Muscle layer of duodenum (tissue), 2 donors: ENCODE measurements around the gene PKM.

Experiments used
- H3K27ac ChIP-seq: one replicate; pipeline ENCODE4 v1.7.0; 2013; ENCODE audit warnings: mild to moderate bottlenecking, low read length
- H3K27me3 ChIP-seq: one replicate; pipeline ENCODE4 v1.7.0; 2013; ENCODE audit warnings: low read depth, mild to moderate bottlenecking, control low read depth, low read length
- H3K36me3 ChIP-seq, 2 donors: one replicate each; pipeline ENCODE4 v1.7.0; 2013; ENCODE audit warnings: low read length in 2 of 2, control low read depth in 1 of 2, mild to moderate bottlenecking in 1 of 2; ENCODE audit not compliant: insufficient read depth in 2 of 2, control insufficient read depth in 1 of 2
- H3K4me1 ChIP-seq, 2 donors: one replicate each; pipeline ENCODE4 v1.7.0; 2013; ENCODE audit warnings: low read length in 2 of 2, mild to moderate bottlenecking in 2 of 2, control low read depth in 1 of 2, moderate library complexity in 1 of 2; ENCODE audit not compliant: insufficient read depth in 2 of 2, control insufficient read depth in 1 of 2
- H3K4me3 ChIP-seq, 2 donors: one replicate each; pipeline ENCODE4 v1.7.0; 2013; ENCODE audit warnings: low read length in 2 of 2, low read depth in 1 of 2, mild to moderate bottlenecking in 1 of 2
- H3K9me3 ChIP-seq, 2 donors: one replicate each; pipeline ENCODE4 v1.7.0; 2013; ENCODE audit warnings: low read length in 2 of 2, control low read depth in 1 of 2, mild to moderate bottlenecking in 1 of 2; ENCODE audit not compliant: control insufficient read depth in 1 of 2
- donor health status: healthy.

The PKM gene

GRCh38 chr15:72184165-72184811 is 46.7 kb downstream of the PKM start:
- Histone ChIP-seq H3K4me3 (peak overlapping the region in 1 of 2 donors; percentile 54), H3K9me3 (no peaks in the 10 kb centered on the region), H3K27me3 (peaks cover 7% of the 10 kb centered on the region), H3K36me3 (no peaks in the 10 kb centered on the region), H3K4me1 (peaks cover 0 to 14% of the 10 kb centered on the region in 2 donors), H3K27ac (no peak overlapping the region)

GRCh38 chr15:72183781-72184164 is 47.2 kb downstream of the PKM start:
- Histone ChIP-seq H3K4me3 (peak overlapping the region in 1 of 2 donors; percentile 54), H3K9me3 (no peaks in the 10 kb centered on the region), H3K27ac (no peak overlapping the region), H3K4me1 (peaks cover 0 to 16% of the 10 kb centered on the region in 2 donors), H3K36me3 (no peaks in the 10 kb centered on the region), H3K27me3 (peaks cover 7% of the 10 kb centered on the region)

GRCh38 chr15:72182673-72183072 is 48.3 kb downstream of the PKM start:
- H3K36me3 ChIP-seq = no peaks in the 10 kb centered on the region
- H3K9me3 ChIP-seq = no peaks in the 10 kb centered on the region
- H3K4me1 ChIP-seq = peaks cover 0 to 16% of the 10 kb centered on the region in 2 donors
- H3K27me3 ChIP-seq = peaks cover 7% of the 10 kb centered on the region
- no peak overlapping the region for H3K27ac ChIP-seq
- no peak overlapping the region for H3K4me3 ChIP-seq

GRCh38 chr15:72182244-72182643 is 48.7 kb downstream of the PKM start:
- Histone ChIP-seq H3K27ac (no peak overlapping the region), H3K27me3 (peaks cover 7% of the 10 kb centered on the region), H3K36me3 (no peaks in the 10 kb centered on the region), H3K4me3 (no peak overlapping the region), H3K9me3 (no peaks in the 10 kb centered on the region), H3K4me1 (peaks cover 0 to 16% of the 10 kb centered on the region in 2 donors)

- H3K4me1 ChIP-seq = peaks cover 0 to 16% of the 10 kb centered on the region in 2 donors
- peaks cover 7% of the 10 kb centered on the region for H3K27me3 ChIP-seq
- H3K27ac ChIP-seq = no peak overlapping the region
- H3K4me3 ChIP-seq = no peak overlapping the region
- H3K36me3 ChIP-seq = no peaks in the 10 kb centered on the region
- no peaks in the 10 kb centered on the region for H3K9me3 ChIP-seq
Observed at GRCh38 chr15:72180761-72181324, 50.1 kb downstream of the PKM start.

GRCh38 chr15:72179950-72180581 is 50.9 kb downstream of the PKM start:
- H3K9me3 ChIP-seq = no peaks in the 10 kb centered on the region
- H3K27me3 ChIP-seq = peaks cover 7% of the 10 kb centered on the region
- H3K36me3 ChIP-seq = no peaks in the 10 kb centered on the region
- no peak overlapping the region for H3K27ac ChIP-seq
- H3K4me1 ChIP-seq = peaks cover 0 to 16% of the 10 kb centered on the region in 2 donors
- no peak overlapping the region for H3K4me3 ChIP-seq

- Histone ChIP-seq H3K36me3 (no peaks in the 10 kb centered on the region), H3K9me3 (no peaks in the 10 kb centered on the region), H3K4me3 (no peak overlapping the region), H3K27ac (no peak overlapping the region), H3K27me3 (no peaks in the 10 kb centered on the region), H3K4me1 (peaks cover 0 to 11% of the 10 kb centered on the region in 2 donors)
Observed at GRCh38 chr15:72178976-72179585, 51.9 kb downstream of the PKM start.

GRCh38 chr15:72176743-72177142 is 54.2 kb downstream of the PKM start:
- no peaks in the 10 kb centered on the region for H3K9me3 ChIP-seq
- no peaks in the 10 kb centered on the region for H3K36me3 ChIP-seq
- no peaks in the 10 kb centered on the region for H3K27me3 ChIP-seq
- no peak overlapping the region for H3K27ac ChIP-seq
- H3K4me1 ChIP-seq = peaks cover 0 to 7% of the 10 kb centered on the region in 2 donors
- no peak overlapping the region for H3K4me3 ChIP-seq

GRCh38 chr15:72176159-72176558 is 54.8 kb downstream of the PKM start:
- Histone ChIP-seq H3K4me1 (peaks cover 0 to 7% of the 10 kb centered on the region in 2 donors), H3K27ac (no peak overlapping the region), H3K4me3 (no peak overlapping the region), H3K9me3 (no peaks in the 10 kb centered on the region), H3K27me3 (no peaks in the 10 kb centered on the region), H3K36me3 (no peaks in the 10 kb centered on the region)

GRCh38 chr15:72175186-72176044 is 55.6 kb downstream of the PKM start:
- no peaks in the 10 kb centered on the region for H3K9me3 ChIP-seq
- no peaks in the 10 kb centered on the region for H3K36me3 ChIP-seq
- H3K27me3 ChIP-seq = no peaks in the 10 kb centered on the region
- H3K4me1 ChIP-seq = peaks cover 0 to 7% of the 10 kb centered on the region in 2 donors
- H3K27ac ChIP-seq = no peak overlapping the region
- no peak overlapping the region for H3K4me3 ChIP-seq
